Activated naive CD8-positive, alpha-beta T cell treated with anti-CD3 and anti-CD28 coated beads, Interleukin-2, amount 50 U/mL, for 16 hours (primary cell): ENCODE measurements around the gene ACOT4.
"Not testable (repeated sequence)": the region's sequence is repeated elsewhere in the genome, so short reads cannot be mapped to it uniquely, and the experiment has no call there.

Experiments used
- DNase-seq: peaks from one replicate; pipeline ENCODE4 v3.0.0-alpha.2; 2020; ENCODE audit warnings: low read depth, low spot score

Gene ACOT4

GRCh38 chr14:73591690-73592449 lies at the start of gene ACOT4:
Gene ACOT4, plus strand, starts transcription at chr14:73591873. Its CDS starts 87 bp downstream, at chr14:73591960.
- no peak for DNase-seq

GRCh38 chr14:73542961-73543360 lies 48.7 kb upstream of the ACOT4 start:
- not testable (repeated sequence) for DNase-seq

GRCh38 chr14:73545353-73545752 lies 46.3 kb upstream of the ACOT4 start:
- not testable (repeated sequence) for DNase-seq

- DNase-seq = not testable (repeated sequence)
Observed at GRCh38 chr14:73549097-73549496, 42.6 kb upstream of the ACOT4 start.

- not testable (repeated sequence) for DNase-seq
Observed at GRCh38 chr14:73549889-73550524, 41.7 kb upstream of the ACOT4 start.

GRCh38 chr14:73553845-73554244 lies 37.8 kb upstream of the ACOT4 start:
- no peak for DNase-seq

GRCh38 chr14:73557201-73557600 lies 34.5 kb upstream of the ACOT4 start:
- not testable (repeated sequence) for DNase-seq

- DNase-seq = not testable (repeated sequence)
Observed at GRCh38 chr14:73558238-73558637, 33.4 kb upstream of the ACOT4 start.

- DNase-seq = not testable (repeated sequence)
Observed at GRCh38 chr14:73562256-73562655, 29.4 kb upstream of the ACOT4 start.

GRCh38 chr14:73562696-73563095 lies 29.0 kb upstream of the ACOT4 start:
- DNase-seq = not testable (repeated sequence)

GRCh38 chr14:73566431-73566830 lies 25.2 kb upstream of the ACOT4 start:
- not testable (repeated sequence) for DNase-seq

GRCh38 chr14:73566935-73567334 lies 24.7 kb upstream of the ACOT4 start:
- not testable (repeated sequence) for DNase-seq

GRCh38 chr14:73567358-73567757 lies 24.3 kb upstream of the ACOT4 start:
- DNase-seq = no peak

GRCh38 chr14:73567951-73568885 lies 23.5 kb upstream of the ACOT4 start:
- no peak for DNase-seq

GRCh38 chr14:73568886-73569184 lies 22.8 kb upstream of the ACOT4 start:
- DNase-seq = not testable (repeated sequence)

GRCh38 chr14:73569185-73569958 lies 22.3 kb upstream of the ACOT4 start, which contains the start of gene ACOT2:
Gene ACOT2, plus strand, starts transcription at chr14:73569213. Its CDS starts 28 bp downstream, at chr14:73569241.
- DNase-seq = peak; percentile 64

- DNase-seq = peak; percentile 30
Observed at GRCh38 chr14:73570913-73571312, 20.8 kb upstream of the ACOT4 start.

GRCh38 chr14:73573034-73573433 lies 18.6 kb upstream of the ACOT4 start:
- DNase-seq = not testable (repeated sequence)

- DNase-seq = not testable (repeated sequence)
Observed at GRCh38 chr14:73573740-73574139, 17.9 kb upstream of the ACOT4 start.

GRCh38 chr14:73574251-73574650 lies 17.4 kb upstream of the ACOT4 start:
- not testable (repeated sequence) for DNase-seq

GRCh38 chr14:73576391-73576790 lies 15.3 kb upstream of the ACOT4 start:
- no peak for DNase-seq
